NCI-H1694 (cell line): ENCODE measurements around the gene NF1.
"Not testable (repeated sequence)": the region's sequence is repeated elsewhere in the genome, so short reads cannot be mapped to it uniquely, and the experiment has no call there.

Experiments used
- DNase-seq: peaks from one replicate; lab custom pipeline; 2025; lab: John Stamatoyannopoulos, UW

NF1 gene

GRCh38 chr17:31345191-31345747 lies 250.5 kb downstream of the NF1 start:
- not testable (repeated sequence) for DNase-seq

- no peak for DNase-seq
These were observed 254.7 kb downstream of the NF1 start for GRCh38 chr17:31349454-31349853.

GRCh38 chr17:31355935-31356334 lies 261.2 kb downstream of the NF1 start:
- DNase-seq: no peak

GRCh38 chr17:31357091-31357490 lies 262.3 kb downstream of the NF1 start:
- no peak for DNase-seq

GRCh38 chr17:31357839-31358394 lies 263.1 kb downstream of the NF1 start:
- no peak for DNase-seq

- no peak for DNase-seq
These were observed 269.2 kb downstream of the NF1 start for GRCh38 chr17:31364012-31364411.

GRCh38 chr17:31366088-31366487 lies 271.3 kb downstream of the NF1 start:
- DNase-seq: no peak

- DNase-seq: no peak
These were observed 274.5 kb downstream of the NF1 start for GRCh38 chr17:31369266-31369665.

GRCh38 chr17:31371511-31372097 lies 276.8 kb downstream of the NF1 start:
- DNase-seq: no peak

- peak; percentile 44 for DNase-seq
These were observed 278.6 kb downstream of the NF1 start for GRCh38 chr17:31373150-31374093.

GRCh38 chr17:31374094-31374447 lies 279.3 kb downstream of the NF1 start:
- DNase-seq: no peak

GRCh38 chr17:31374503-31374902 lies 279.7 kb downstream of the NF1 start:
- DNase-seq: no peak

- DNase-seq: no peak
These were observed 283.9 kb downstream of the NF1 start for GRCh38 chr17:31378638-31379037.

- DNase-seq: no peak
These were observed 284.9 kb downstream of the NF1 start for GRCh38 chr17:31379597-31380205.

GRCh38 chr17:31381165-31381668 lies 286.4 kb downstream of the NF1 start:
- DNase-seq: no peak

GRCh38 chr17:31382668-31383275 lies 288.0 kb downstream of the NF1 start:
- not testable (repeated sequence) for DNase-seq

GRCh38 chr17:31383488-31383887 lies 288.7 kb downstream of the NF1 start:
- DNase-seq: not testable (repeated sequence)

GRCh38 chr17:31385428-31386285 lies 290.9 kb downstream of the NF1 start:
- DNase-seq: no peak

GRCh38 chr17:31386542-31387075 lies 291.8 kb downstream of the NF1 start:
- DNase-seq: no peak

GRCh38 chr17:31387438-31387837 lies 292.7 kb downstream of the NF1 start:
- no peak for DNase-seq
